Uterus (tissue), 4 donors: Measurements from ENCODE around the gene HLF. TPM values are rescaled to one million over a fixed set of nuclear protein-coding genes. Genes with fewer than 3 reads are reported as not detected.

Experiments
- DNase-seq, 2 donors: peaks; one replicate each; pipeline ENCODE4 v3.0.0-alpha.2; 2019 to 2020
- H3K27ac ChIP-seq, 2 donors: fragments of 200-600 bp; sonication (generic); 1 replicate in 1 of 2; 2 replicates in 1 of 2; pipeline ENCODE4 v1.5.1; 2016 to 2018
- H3K27me3 ChIP-seq, 2 donors: fragments of 200-600 bp; sonication (generic); one replicate each; pipeline ENCODE4 v1.5.1; 2018 to 2019; ENCODE audit warnings: control low read depth in 1 of 2
- H3K36me3 ChIP-seq, 2 donors: fragments of 200-600 bp; sonication (generic); one replicate each; pipeline ENCODE4 v1.5.1; 2019; ENCODE audit warnings: control low read depth in 1 of 2
- H3K4me1 ChIP-seq, 2 donors: fragments of 200-600 bp; sonication (generic); one replicate each; pipeline ENCODE4 v1.5.1; 2018 to 2019; ENCODE audit warnings: control low read depth in 1 of 2
- H3K4me3 ChIP-seq, 2 donors: fragments of 200-600 bp; sonication (generic); 1 replicate in 1 of 2; 2 replicates in 1 of 2; pipeline ENCODE4 v1.5.1; 2018 to 2019; ENCODE audit warnings: mild to moderate bottlenecking in 1 of 2
- H3K9me3 ChIP-seq, 2 donors: fragments of 200-600 bp; sonication (generic); one replicate each; pipeline ENCODE4 v1.5.1; 2019; ENCODE audit warnings: control low read depth in 1 of 2
- POLR2A ChIP-seq, 2 donors: fragments of 450-650 bp; IDR thresholded peaks; one replicate each; pipeline ENCODE4 v1.6.1; 2016; ENCODE audit warnings: antibody characterized with exemption in 2 of 2, mild to moderate bottlenecking in 1 of 2, moderate library complexity in 1 of 2
- intact Hi-C: fragments of 100-400 bp; cut with DNase I; formaldehyde crosslinking; loops from one replicate; pipeline ENCODE4 v1.15.1; 2023; ENCODE audit warnings: low total_unique reads
- total RNA-seq, 4 donors: library from RNA; depleted of rRNA in 3 of 4; stranded (reverse); fragments of >200 nt in 3 of 4; gene quantifications; one replicate each; pipeline versions ENCODE4 v1.1.0 to v1.2.4, GENCODE V29; 2014 to 2023
- TF ChIP-seq, protein P1 (sequence below), 4 experiments: fragments of 200-600 bp in 2 of 4; fragments of 450-650 bp in 2 of 4; sonication (generic) in 2 of 4; IDR thresholded peaks; one replicate each; pipeline ENCODE4 v1.5.1; 2016 to 2019; ENCODE audit warnings: antibody characterized with exemption in 4 of 4, mild to moderate bottlenecking in 2 of 4, moderate library complexity in 1 of 4
- donor health status: DM: yes; HTN: yes; CAD: no.

Gene HLF
- total RNA-seq, 4 donors from 2014 or later = 12.0 to 81.2 (median 50.4) TPM

DNA sequence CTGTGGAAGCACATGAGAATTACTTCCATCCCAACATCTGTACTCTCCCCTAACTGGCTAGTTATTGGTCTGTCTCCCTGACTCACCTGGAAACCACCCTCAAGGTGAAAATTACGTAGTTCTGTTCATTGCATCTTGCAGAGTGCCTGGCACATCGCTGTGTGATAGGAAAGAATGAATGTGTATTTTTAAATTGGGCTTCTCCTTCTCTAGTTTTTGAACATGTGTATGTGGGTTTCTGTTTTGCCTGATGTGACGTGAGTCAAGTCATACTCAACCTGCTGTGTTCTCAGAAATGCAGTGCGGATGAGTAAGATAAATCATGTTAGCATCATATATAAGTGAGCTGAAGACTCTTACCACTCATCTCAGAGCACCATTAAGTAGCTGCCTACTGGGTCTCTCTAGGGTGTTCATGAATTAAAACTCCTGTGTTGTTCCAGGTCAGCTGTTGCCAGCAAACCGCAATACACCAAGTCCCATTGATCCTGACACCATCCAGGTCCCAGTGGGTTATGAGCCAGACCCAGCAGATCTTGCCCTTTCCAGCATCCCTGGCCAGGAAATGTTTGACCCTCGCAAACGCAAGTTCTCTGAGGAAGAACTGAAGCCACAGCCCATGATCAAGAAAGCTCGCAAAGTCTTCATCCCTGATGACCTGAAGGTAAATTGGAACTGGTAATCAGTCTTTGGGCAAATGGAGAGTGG, 50.2 kb downstream of the HLF start:
- Histone ChIP-seq H3K36me3 (no peaks in the 10 kb centered on the region), H3K9me3 (no peaks in the 10 kb centered on the region), H3K27ac (no peak overlapping the region), H3K4me1 (no peaks in the 10 kb centered on the region), H3K27me3 (no peaks in the 10 kb centered on the region), H3K4me3 (no peak overlapping the region)
- intact Hi-C loops = no loop called here
- TF ChIP-seq, protein P1, sequence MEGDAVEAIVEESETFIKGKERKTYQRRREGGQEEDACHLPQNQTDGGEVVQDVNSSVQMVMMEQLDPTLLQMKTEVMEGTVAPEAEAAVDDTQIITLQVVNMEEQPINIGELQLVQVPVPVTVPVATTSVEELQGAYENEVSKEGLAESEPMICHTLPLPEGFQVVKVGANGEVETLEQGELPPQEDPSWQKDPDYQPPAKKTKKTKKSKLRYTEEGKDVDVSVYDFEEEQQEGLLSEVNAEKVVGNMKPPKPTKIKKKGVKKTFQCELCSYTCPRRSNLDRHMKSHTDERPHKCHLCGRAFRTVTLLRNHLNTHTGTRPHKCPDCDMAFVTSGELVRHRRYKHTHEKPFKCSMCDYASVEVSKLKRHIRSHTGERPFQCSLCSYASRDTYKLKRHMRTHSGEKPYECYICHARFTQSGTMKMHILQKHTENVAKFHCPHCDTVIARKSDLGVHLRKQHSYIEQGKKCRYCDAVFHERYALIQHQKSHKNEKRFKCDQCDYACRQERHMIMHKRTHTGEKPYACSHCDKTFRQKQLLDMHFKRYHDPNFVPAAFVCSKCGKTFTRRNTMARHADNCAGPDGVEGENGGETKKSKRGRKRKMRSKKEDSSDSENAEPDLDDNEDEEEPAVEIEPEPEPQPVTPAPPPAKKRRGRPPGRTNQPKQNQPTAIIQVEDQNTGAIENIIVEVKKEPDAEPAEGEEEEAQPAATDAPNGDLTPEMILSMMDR (IDR thresholded peaks at IDR 0.05) = no peak
- no peak for TF ChIP-seq POLR2A (IDR thresholded peaks at IDR 0.05)
- DNase-seq = no peak

DNA sequence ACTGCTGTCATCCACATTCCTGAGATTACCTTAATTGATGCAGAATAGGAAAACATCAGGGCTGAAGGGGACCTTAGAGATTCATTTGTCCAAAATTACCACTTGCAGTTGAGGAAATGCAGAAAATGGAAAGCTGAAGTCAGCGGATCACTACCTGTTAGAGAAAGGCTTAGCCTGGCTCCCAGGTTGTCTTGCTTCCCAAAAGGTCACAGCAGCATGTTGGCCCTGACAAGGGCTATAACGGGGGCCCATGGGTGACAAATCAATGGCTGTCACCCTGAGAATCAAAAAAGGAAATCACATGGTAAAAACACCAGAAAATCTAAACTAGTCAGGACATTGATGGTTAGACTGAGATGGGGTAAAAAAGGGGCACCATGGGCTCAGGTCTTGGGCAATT, 51.7 kb downstream of the HLF start:
- Histone ChIP-seq H3K4me1 (no peaks in the 10 kb centered on the region), H3K4me3 (no peak overlapping the region), H3K27ac (no peak overlapping the region), H3K36me3 (no peaks in the 10 kb centered on the region), H3K27me3 (no peaks in the 10 kb centered on the region), H3K9me3 (no peaks in the 10 kb centered on the region)
- intact Hi-C loops = no loop called here
- no peak for DNase-seq
- no peak for TF ChIP-seq POLR2A (IDR thresholded peaks at IDR 0.05)
- TF ChIP-seq, protein P1 (IDR thresholded peaks at IDR 0.05) = no peak

DNA sequence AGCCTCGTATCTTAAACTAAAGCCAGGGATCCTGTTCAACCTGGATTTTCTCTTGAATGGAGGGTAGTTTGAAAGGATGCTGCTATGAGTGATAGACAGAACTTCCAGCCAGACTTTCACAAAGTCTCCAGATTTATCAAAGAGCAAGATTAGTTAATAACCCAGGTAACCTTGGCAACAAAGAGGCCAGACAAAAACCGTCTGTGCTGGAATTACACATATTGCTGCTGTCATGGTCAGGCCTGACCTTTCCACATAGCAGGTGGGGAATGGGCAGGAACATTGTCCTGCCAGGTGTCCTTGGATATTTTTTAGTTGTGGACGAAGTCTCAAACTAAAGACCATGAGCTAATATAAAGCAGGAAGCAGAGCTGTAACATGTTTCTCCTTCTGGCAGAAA, 52.5 kb downstream of the HLF start:
- no peak overlapping the region for H3K27ac ChIP-seq
- H3K4me1 ChIP-seq = no peaks in the 10 kb centered on the region
- H3K36me3 ChIP-seq = no peaks in the 10 kb centered on the region
- TF ChIP-seq, protein P1 (IDR thresholded peaks at IDR 0.05) = no peak
- no peak for TF ChIP-seq POLR2A (IDR thresholded peaks at IDR 0.05)
- DNase-seq = no peak
- intact Hi-C loops = no loop called here
- no peak overlapping the region for H3K4me3 ChIP-seq
- H3K27me3 ChIP-seq = no peaks in the 10 kb centered on the region
- H3K9me3 ChIP-seq = no peaks in the 10 kb centered on the region

DNA sequence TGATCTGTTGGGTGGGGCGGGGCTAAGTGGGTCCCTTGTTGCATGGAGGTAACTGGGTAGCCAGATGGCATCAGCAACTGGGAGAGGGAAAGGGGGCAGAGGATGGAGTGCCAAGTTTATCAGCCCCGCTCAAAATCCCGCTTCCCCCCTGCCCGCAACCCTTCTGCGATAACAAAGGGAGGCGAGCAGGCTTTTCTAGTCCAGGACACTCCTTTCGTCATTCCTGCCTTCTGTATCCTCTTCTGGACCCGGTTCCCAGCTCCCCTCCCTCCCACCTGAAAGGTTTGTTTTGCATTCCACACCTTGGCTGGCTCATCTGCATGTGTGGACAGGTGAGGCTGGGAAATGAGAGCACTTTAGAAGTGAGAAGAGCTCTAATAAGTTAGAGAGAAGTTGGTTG, 53.3 kb downstream of the HLF start:
- H3K4me3 ChIP-seq = no peak overlapping the region
- H3K27ac ChIP-seq = no peak overlapping the region
- H3K9me3 ChIP-seq = no peaks in the 10 kb centered on the region
- DNase-seq = no peak
- intact Hi-C loops = no loop called here
- H3K4me1 ChIP-seq = no peaks in the 10 kb centered on the region
- H3K36me3 ChIP-seq = no peaks in the 10 kb centered on the region
- TF ChIP-seq POLR2A (IDR thresholded peaks at IDR 0.05) = no peak
- TF ChIP-seq, protein P1 (IDR thresholded peaks at IDR 0.05) = no peak
- no peaks in the 10 kb centered on the region for H3K27me3 ChIP-seq

DNA sequence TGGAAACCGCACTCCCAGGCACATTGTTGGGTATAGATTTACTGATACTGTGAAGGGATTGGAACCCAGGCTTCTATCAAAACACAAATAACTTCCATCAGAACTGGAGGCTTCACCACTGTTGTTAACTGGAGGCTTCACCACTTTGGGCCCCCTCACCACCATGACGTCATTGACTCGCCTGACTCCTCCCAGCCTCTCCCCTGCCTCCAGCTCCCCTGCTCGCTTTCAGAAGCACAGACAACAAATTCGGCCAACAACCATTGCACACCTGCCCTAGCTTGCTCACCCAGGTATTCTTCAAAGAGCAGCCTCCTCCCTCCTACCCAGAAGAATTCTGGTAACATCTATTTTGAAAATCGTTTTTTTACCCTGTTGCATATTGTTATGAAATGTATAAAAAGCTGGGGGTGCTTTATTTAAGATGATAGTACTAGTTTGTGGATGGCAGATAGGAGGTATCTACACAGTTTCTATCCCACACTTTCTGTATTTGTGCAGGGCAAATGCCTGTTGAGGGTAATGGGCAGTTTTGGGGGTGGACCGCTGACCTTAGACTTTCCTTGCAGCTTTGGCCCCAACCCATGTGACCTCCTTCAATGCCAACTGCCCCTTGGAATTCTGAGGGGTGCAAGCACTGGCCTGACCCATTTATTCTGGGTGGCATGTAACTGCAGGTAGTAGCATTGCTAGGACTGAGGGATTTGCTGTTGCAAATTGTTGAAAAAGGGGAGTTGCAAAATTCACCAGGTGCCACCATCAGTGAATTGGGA, 54.1 kb downstream of the HLF start:
- Histone ChIP-seq H3K4me1 (no peaks in the 10 kb centered on the region), H3K27ac (no peak overlapping the region), H3K27me3 (no peaks in the 10 kb centered on the region), H3K9me3 (no peaks in the 10 kb centered on the region), H3K36me3 (no peaks in the 10 kb centered on the region), H3K4me3 (no peak overlapping the region)
- DNase-seq = no peak
- TF ChIP-seq, protein P1 (IDR thresholded peaks at IDR 0.05) = no peak
- intact Hi-C loops = no loop called here
